Central memory CD8-positive, alpha-beta T cell (primary cell): ENCODE measurements around the gene ESR2.

ENCODE experiments used
- ATAC-seq: fragments of 150-1000 bp; cut with Tn5 transposase; replicated peaks from 2 replicates; pipeline ENCODE4 v1.10.0; 2022; ENCODE audit warnings: mild to moderate bottlenecking, moderate FRiP score, moderate number of reproducible peaks; ENCODE audit not compliant: poor library complexity, severe bottlenecking; ENCODE audit errors: extremely low read depth
- DNase-seq, 2 donors: peaks; one replicate each; pipeline ENCODE4 v3.0.0; 2021; ENCODE audit warnings: low spot score in 2 of 2
- H3K27ac Mint-ChIP-seq: one replicate; pipeline ENCODE4 v1.8.0; 2022; ENCODE audit warnings: low read depth, mild to moderate bottlenecking, moderate library complexity, mixed read lengths
- H3K27me3 Mint-ChIP-seq: one replicate; pipeline ENCODE4 v1.8.0; 2022; ENCODE audit warnings: mixed read lengths
- H3K36me3 Mint-ChIP-seq: one replicate; pipeline ENCODE4 v1.8.0; 2022; ENCODE audit warnings: mild to moderate bottlenecking, moderate library complexity, mixed read lengths; ENCODE audit not compliant: insufficient read depth
- H3K4me1 Mint-ChIP-seq: one replicate; pipeline ENCODE4 v1.8.0; 2022; ENCODE audit warnings: mixed read lengths
- H3K4me3 Mint-ChIP-seq: one replicate; pipeline ENCODE4 v1.8.0; 2022; ENCODE audit warnings: mild to moderate bottlenecking, moderate library complexity, mixed read lengths
- H3K9me3 Mint-ChIP-seq: one replicate; pipeline ENCODE4 v1.8.0; 2022; ENCODE audit warnings: mixed read lengths

ESR2 gene

GRCh38 chr14:64109819-64110554, 184.2 kb downstream of the ESR2 start:
- no peaks in the 10 kb centered on the region for H3K9me3 Mint-ChIP-seq
- H3K4me1 Mint-ChIP-seq = no peaks in the 10 kb centered on the region
- no peaks in the 10 kb centered on the region for H3K27me3 Mint-ChIP-seq
- no peak overlapping the region for H3K27ac Mint-ChIP-seq
- ATAC-seq = no peak
- no peak overlapping the region for H3K4me3 Mint-ChIP-seq
- H3K36me3 Mint-ChIP-seq = peaks cover 62% of the 10 kb centered on the region
- no peak for DNase-seq

GRCh38 chr14:64107438-64107837, 186.7 kb downstream of the ESR2 start:
- H3K9me3 Mint-ChIP-seq = no peaks in the 10 kb centered on the region
- peaks cover 65% of the 10 kb centered on the region for H3K36me3 Mint-ChIP-seq
- no peak overlapping the region for H3K4me3 Mint-ChIP-seq
- no peak for ATAC-seq
- no peak overlapping the region for H3K27ac Mint-ChIP-seq
- no peaks in the 10 kb centered on the region for H3K4me1 Mint-ChIP-seq
- H3K27me3 Mint-ChIP-seq = no peaks in the 10 kb centered on the region
- DNase-seq = no peak

GRCh38 chr14:64098120-64098519, 196.1 kb downstream of the ESR2 start:
- no peak overlapping the region for H3K4me3 Mint-ChIP-seq
- ATAC-seq (no peak), DNase-seq (no peak)
- no peaks in the 10 kb centered on the region for H3K4me1 Mint-ChIP-seq
- no peaks in the 10 kb centered on the region for H3K27me3 Mint-ChIP-seq
- peak overlapping the region; percentile 26 for H3K27ac Mint-ChIP-seq
- H3K9me3 Mint-ChIP-seq = no peaks in the 10 kb centered on the region
- H3K36me3 Mint-ChIP-seq = peaks cover 49% of the 10 kb centered on the region

- H3K9me3 Mint-ChIP-seq = no peaks in the 10 kb centered on the region
- no peak for ATAC-seq
- H3K27me3 Mint-ChIP-seq = no peaks in the 10 kb centered on the region
- H3K4me1 Mint-ChIP-seq = no peaks in the 10 kb centered on the region
- no peak for DNase-seq
- no peak overlapping the region for H3K27ac Mint-ChIP-seq
- peaks cover 42% of the 10 kb centered on the region for H3K36me3 Mint-ChIP-seq
- H3K4me3 Mint-ChIP-seq = no peak overlapping the region
These were observed 198.6 kb downstream of the ESR2 start for GRCh38 chr14:64095620-64096019.

- Mint-ChIP-seq H3K9me3 (no peaks in the 10 kb centered on the region), H3K4me1 (no peaks in the 10 kb centered on the region), H3K36me3 (peaks cover 34% of the 10 kb centered on the region), H3K27ac (no peak overlapping the region), H3K4me3 (no peak overlapping the region), H3K27me3 (no peaks in the 10 kb centered on the region)
- DNase-seq (no peak), ATAC-seq (no peak)
These were observed 201.2 kb downstream of the ESR2 start for GRCh38 chr14:64092940-64093339.

- ATAC-seq (no peak), DNase-seq (no peak)
- Mint-ChIP-seq H3K27me3 (no peaks in the 10 kb centered on the region), H3K9me3 (no peaks in the 10 kb centered on the region), H3K4me3 (no peak overlapping the region), H3K27ac (peak overlapping the region; percentile 74), H3K4me1 (no peaks in the 10 kb centered on the region), H3K36me3 (peaks cover 29% of the 10 kb centered on the region)
These were observed 201.8 kb downstream of the ESR2 start for GRCh38 chr14:64092338-64092737.

- H3K27ac Mint-ChIP-seq = no peak overlapping the region
- DNase-seq (no peak), ATAC-seq (no peak)
- no peak overlapping the region for H3K4me3 Mint-ChIP-seq
- no peaks in the 10 kb centered on the region for H3K4me1 Mint-ChIP-seq
- no peaks in the 10 kb centered on the region for H3K9me3 Mint-ChIP-seq
- H3K36me3 Mint-ChIP-seq = peaks cover 28% of the 10 kb centered on the region
- no peaks in the 10 kb centered on the region for H3K27me3 Mint-ChIP-seq
These were observed 203.0 kb downstream of the ESR2 start for GRCh38 chr14:64091217-64091616.

- no peaks in the 10 kb centered on the region for H3K4me1 Mint-ChIP-seq
- no peak overlapping the region for H3K27ac Mint-ChIP-seq
- H3K27me3 Mint-ChIP-seq = no peaks in the 10 kb centered on the region
- no peaks in the 10 kb centered on the region for H3K9me3 Mint-ChIP-seq
- H3K36me3 Mint-ChIP-seq = peaks cover 32% of the 10 kb centered on the region
- no peak overlapping the region for H3K4me3 Mint-ChIP-seq
- DNase-seq (no peak), ATAC-seq (no peak)
These were observed 204.3 kb downstream of the ESR2 start for GRCh38 chr14:64089920-64090319.

- Mint-ChIP-seq H3K36me3 (peaks cover 31% of the 10 kb centered on the region), H3K4me1 (no peaks in the 10 kb centered on the region), H3K9me3 (no peaks in the 10 kb centered on the region), H3K27ac (no peak overlapping the region), H3K4me3 (no peak overlapping the region), H3K27me3 (no peaks in the 10 kb centered on the region)
- ATAC-seq (no peak), DNase-seq (no peak)
These were observed 205.6 kb downstream of the ESR2 start for GRCh38 chr14:64088647-64088964.

GRCh38 chr14:64082837-64083236, 211.3 kb downstream of the ESR2 start:
- no peak for DNase-seq
- no peaks in the 10 kb centered on the region for H3K27me3 Mint-ChIP-seq
- no peak overlapping the region for H3K27ac Mint-ChIP-seq
- ATAC-seq = no peak
- H3K4me3 Mint-ChIP-seq = no peak overlapping the region
- H3K9me3 Mint-ChIP-seq = no peaks in the 10 kb centered on the region
- peaks cover 63% of the 10 kb centered on the region for H3K36me3 Mint-ChIP-seq
- no peaks in the 10 kb centered on the region for H3K4me1 Mint-ChIP-seq

- Mint-ChIP-seq H3K4me3 (no peak overlapping the region), H3K27ac (no peak overlapping the region), H3K4me1 (no peaks in the 10 kb centered on the region), H3K36me3 (peaks cover 68% of the 10 kb centered on the region), H3K27me3 (no peaks in the 10 kb centered on the region), H3K9me3 (no peaks in the 10 kb centered on the region)
- DNase-seq (no peak), ATAC-seq (no peak)
These were observed 212.9 kb downstream of the ESR2 start for GRCh38 chr14:64081174-64081746.

- Mint-ChIP-seq H3K4me1 (no peaks in the 10 kb centered on the region), H3K36me3 (peaks cover 67% of the 10 kb centered on the region), H3K9me3 (no peaks in the 10 kb centered on the region), H3K27ac (peak overlapping the region; percentile 42), H3K27me3 (no peaks in the 10 kb centered on the region), H3K4me3 (no peak overlapping the region)
- DNase-seq (no peak), ATAC-seq (no peak)
These were observed 213.7 kb downstream of the ESR2 start for GRCh38 chr14:64080452-64080851.

GRCh38 chr14:64075613-64076005, 218.6 kb downstream of the ESR2 start:
- H3K36me3 Mint-ChIP-seq = peaks cover 73% of the 10 kb centered on the region
- H3K4me1 Mint-ChIP-seq = no peaks in the 10 kb centered on the region
- DNase-seq = no peak

More at GRCh38 chr14:64075613-64076005, 218.6 kb downstream of the ESR2 start:
- Mint-ChIP-seq H3K9me3 (no peaks in the 10 kb centered on the region), H3K27me3 (no peaks in the 10 kb centered on the region), H3K27ac (no peak overlapping the region), H3K4me3 (no peak overlapping the region)
- no peak for ATAC-seq
